Stimulated activated CD8-positive, alpha-beta memory T cell treated with anti-CD3 and anti-CD28 coated beads, Interleukin-4, amount 100 ng/mL, for 48 hours (primary cell): ENCODE measurements around the gene KRIT1.

Source experiments
- DNase-seq: peaks from one replicate; pipeline ENCODE4 v3.0.0-alpha.2; 2020

Gene KRIT1

DNA sequence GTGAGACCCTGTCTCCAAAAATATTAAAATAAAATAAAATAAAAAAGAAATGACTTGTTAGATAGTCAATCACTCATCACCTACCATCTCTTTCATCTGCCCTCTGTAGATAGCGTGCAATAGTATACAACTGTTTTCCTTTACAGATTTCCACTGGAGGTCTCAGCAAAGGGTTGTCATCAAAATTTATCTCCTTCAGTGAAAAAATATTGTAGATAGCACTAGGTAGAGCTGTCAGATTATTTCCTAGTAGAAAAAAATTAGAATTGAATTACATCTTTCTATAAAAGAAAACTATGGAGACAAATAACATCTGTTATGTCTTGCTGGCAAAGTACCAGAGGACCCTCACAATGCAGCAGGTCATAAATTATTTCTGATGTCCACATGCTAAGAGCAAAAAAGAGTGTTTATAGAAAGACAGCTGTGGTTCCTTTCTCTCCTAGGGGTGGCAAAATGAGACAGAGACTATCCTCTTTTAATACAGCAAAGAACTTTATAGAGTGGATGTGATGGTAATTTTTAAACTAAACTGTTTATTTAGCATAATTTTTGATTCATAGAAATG lies 95.2 kb downstream of the KRIT1 start:
- no peak for DNase-seq

- no peak for DNase-seq
These were observed 95.9 kb downstream of the KRIT1 start for GRCh38 chr7:92149736-92150239.
